GM23338 (cell line): ENCODE results near the gene TEX10. TPM values are rescaled to one million over a fixed set of nuclear protein-coding genes. Genes with fewer than 3 reads are reported as not detected.

ENCODE experiments used
- ATAC-seq: fragments of 200-7000 bp; cut with Tn5 transposase; 3 replicates; pipeline ENCODE4 v1.9.1; 2020
- DNase-seq: peaks from one replicate; pipeline ENCODE4 v3.0.0-alpha.2; 2015; ENCODE audit warnings: low spot score
- H2AFZ ChIP-seq: fragments of 200-600 bp; sonication (generic); 2 replicates; pipeline ENCODE4 v1.8.0; 2016; ENCODE audit warnings: antibody characterized with exemption, mild to moderate bottlenecking, moderate library complexity
- H3F3A ChIP-seq: fragments of 200-600 bp; sonication (generic); replicated peaks from 2 replicates; pipeline ENCODE4 v1.8.0; 2017; ENCODE audit warnings: antibody characterized with exemption, mixed run types, low read depth
- H3K27ac ChIP-seq: fragments of 200-600 bp; sonication (generic); 2 replicates; pipeline ENCODE4 v1.6.1; 2016; ENCODE audit warnings: low read depth
- H3K27me3 ChIP-seq: fragments of 200-600 bp; sonication (generic); 2 replicates; pipeline ENCODE4 v1.8.0; 2016; ENCODE audit warnings: mild to moderate bottlenecking, mixed run types, moderate library complexity; ENCODE audit not compliant: insufficient read depth
- H3K36me3 ChIP-seq: fragments of 200-600 bp; sonication (generic); 2 replicates; pipeline ENCODE4 v1.8.0; 2016; ENCODE audit warnings: mild to moderate bottlenecking; ENCODE audit not compliant: insufficient read depth
- H3K4me1 ChIP-seq: fragments of 200-600 bp; sonication (generic); 2 replicates; pipeline ENCODE4 v1.8.0; 2016; ENCODE audit warnings: mild to moderate bottlenecking, moderate library complexity; ENCODE audit not compliant: insufficient read depth
- H3K4me2 ChIP-seq: fragments of 200-600 bp; sonication (generic); 2 replicates; pipeline ENCODE4 v1.7.1; 2017; ENCODE audit warnings: mixed run types
- H3K4me3 ChIP-seq: fragments of 200-600 bp; sonication (generic); 2 replicates; pipeline ENCODE4 v1.6.1; 2016; ENCODE audit warnings: mixed run types
- H3K79me2 ChIP-seq: fragments of 200-600 bp; sonication (generic); replicated peaks from 2 replicates; pipeline ENCODE4 v1.8.0; 2017; ENCODE audit warnings: mild to moderate bottlenecking; ENCODE audit not compliant: insufficient read depth
- H3K9me2 ChIP-seq: fragments of 200-600 bp; sonication (generic); 2 replicates; pipeline ENCODE4 v1.8.0; 2017; ENCODE audit not compliant: insufficient read depth
- H4K20me1 ChIP-seq: fragments of 200-600 bp; sonication (generic); replicated peaks from 2 replicates; pipeline ENCODE4 v1.8.0; 2017; ENCODE audit warnings: mild to moderate bottlenecking; ENCODE audit not compliant: insufficient read depth
- H3K27ac Mint-ChIP-seq: 2 replicates; pipeline ENCODE4 v1.8.0; 2020; ENCODE audit warnings: inconsistent platforms, mild to moderate bottlenecking, moderate library complexity, mixed read lengths
- H3K27me3 Mint-ChIP-seq: 3 replicates; pipeline ENCODE4 v1.8.0; 2022; ENCODE audit warnings: low read depth, mild to moderate bottlenecking, moderate library complexity, mixed read lengths, inconsistent platforms; ENCODE audit not compliant: insufficient read depth, poor library complexity
- H3K36me3 Mint-ChIP-seq: 3 replicates; pipeline ENCODE4 v1.8.0; 2021; ENCODE audit warnings: low read depth, mild to moderate bottlenecking, inconsistent platforms, moderate library complexity, mixed read lengths
- H3K4me1 Mint-ChIP-seq: 3 replicates; pipeline ENCODE4 v1.8.0; 2020; ENCODE audit warnings: mild to moderate bottlenecking, inconsistent platforms, mixed read lengths
- H3K4me3 Mint-ChIP-seq: 3 replicates; pipeline ENCODE4 v1.8.0; 2021; ENCODE audit warnings: moderate library complexity, mild to moderate bottlenecking, inconsistent platforms, mixed read lengths
- H3K9me3 Mint-ChIP-seq: 3 replicates; pipeline ENCODE4 v1.8.0; 2020; ENCODE audit warnings: moderate library complexity, mild to moderate bottlenecking, inconsistent platforms, mixed read lengths
- CREB1 ChIP-seq: fragments of 250-450 bp; sonication (Bioruptor Pico); IDR thresholded peaks from 2 replicates; pipeline ENCODE4 v1.5.0; 2020; ENCODE audit warnings: low read depth, mild to moderate bottlenecking, moderate library complexity
- CTCF ChIP-seq, 2 experiments: fragments of 200-600 bp in 1 of 2; sonication (generic) in 1 of 2; conservative IDR thresholded peaks; 2 replicates each; pipeline versions ENCODE4 v1.5.1 to v1.6.1; 2016 to 2017; ENCODE audit warnings: antibody characterized with exemption in 2 of 2, low read depth in 2 of 2, mild to moderate bottlenecking in 2 of 2, moderate library complexity in 1 of 2
- EZH2 ChIP-seq: fragments of 200-600 bp; sonication (generic); IDR thresholded peaks from one replicate; pipeline ENCODE4 v1.8.0; 2017; ENCODE audit warnings: antibody characterized with exemption, mild to moderate bottlenecking, low read depth; ENCODE audit not compliant: unreplicated experiment
- EZH2phosphoT487 ChIP-seq: fragments of 200-600 bp; sonication (generic); IDR thresholded peaks from one replicate; pipeline ENCODE4 v1.8.1; 2018; ENCODE audit warnings: antibody characterized with exemption; ENCODE audit not compliant: unreplicated experiment
- JUNB ChIP-seq: IDR thresholded peaks from one replicate; pipeline ENCODE4 v1.6.1; 2016; ENCODE audit warnings: antibody characterized with exemption; ENCODE audit not compliant: unreplicated experiment
- NANOG ChIP-seq: IDR thresholded peaks from 2 replicates; pipeline ENCODE4 v1.6.1; 2016; ENCODE audit warnings: antibody characterized with exemption, borderline replicate concordance
- POLR2AphosphoS5 ChIP-seq: IDR thresholded peaks from 2 replicates; pipeline ENCODE4 v1.6.1; 2016; ENCODE audit warnings: antibody characterized with exemption, low read depth
- REST ChIP-seq: IDR thresholded peaks from one replicate; pipeline ENCODE4 v1.6.1; 2018; ENCODE audit warnings: antibody characterized with exemption; ENCODE audit not compliant: unreplicated experiment
- STAT1 ChIP-seq: IDR thresholded peaks from one replicate; pipeline ENCODE4 v1.6.1; 2016; ENCODE audit warnings: antibody characterized with exemption; ENCODE audit not compliant: unreplicated experiment
- ZNF114 ChIP-seq: fragments of 250-450 bp; sonication (Bioruptor Pico); IDR thresholded peaks from 2 replicates; pipeline ENCODE4 v1.5.0; 2020; ENCODE audit warnings: mild to moderate bottlenecking, moderate library complexity
- ZNF331 ChIP-seq: fragments of 250-450 bp; sonication (Bioruptor Pico); IDR thresholded peaks from 2 replicates; pipeline ENCODE4 v1.5.0; 2020; ENCODE audit warnings: low read depth, mild to moderate bottlenecking, moderate library complexity
- ZNF462 ChIP-seq: fragments of 250-450 bp; sonication (Bioruptor Pico); IDR thresholded peaks from 2 replicates; pipeline ENCODE4 v1.5.0; 2020; ENCODE audit warnings: mild to moderate bottlenecking, moderate library complexity
- polyA plus RNA-seq: library from polyadenylated mRNA; unstranded; fragments of >200 nt; fragmentation: Nextera tagmentation; extraction: Ambion mirVana; gene quantifications from 2 replicates; pipeline ENCODE4 v1.2.1, GENCODE V29; 2016
- total RNA-seq: library from RNA; depleted of rRNA; stranded (reverse); fragments of >200 nt; shearing (Covaris generic); gene quantifications from 2 replicates; pipeline ENCODE4 v1.2.3, GENCODE V29; 2014
- TF ChIP-seq, protein P1 (sequence below): IDR thresholded peaks from 2 replicates; pipeline ENCODE4 v1.6.1; 2016; ENCODE audit warnings: antibody characterized with exemption

TEX10 gene
- total and polyA plus RNA-seq, 2 experiments from 2014 or later, result 35.0 to 102 TPM

DNA sequence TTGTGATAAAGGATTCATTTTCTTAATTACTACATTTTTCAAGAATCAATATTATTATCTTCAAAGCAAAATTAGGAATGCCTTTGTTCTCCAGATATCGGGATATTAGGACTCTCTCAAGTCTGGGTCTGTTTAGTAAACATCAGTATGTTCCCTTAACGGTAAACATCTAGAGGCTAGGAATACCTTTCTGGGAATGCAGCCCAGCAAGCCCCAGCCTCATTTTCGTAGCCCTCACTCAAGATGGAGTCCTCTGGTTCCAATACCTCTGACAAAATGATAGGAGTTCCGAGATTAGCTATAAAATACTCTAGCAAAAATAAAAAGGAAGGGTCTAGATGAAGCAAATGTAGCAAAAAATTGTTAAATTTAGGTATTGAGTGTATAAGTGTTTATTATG lies 84.5 kb downstream of the TEX10 start:
- DNase-seq (peak; percentile 18), ATAC-seq (no peak)
- no peaks in the 10 kb centered on the region for H3K36me3 ChIP-seq
- no peak overlapping the region for H3K27ac ChIP-seq
- Mint-ChIP-seq H3K9me3 (no peaks in the 10 kb centered on the region), H3K4me1 (peaks cover 7% of the 10 kb centered on the region; the same call in 2 of the 3 replicates), H3K4me3 (no peak overlapping the region), H3K27ac (no peak overlapping the region), H3K36me3 (peaks cover 10% of the 10 kb centered on the region; the same call in 2 of the 3 replicates), H3K27me3 (no peaks in the 10 kb centered on the region)
- no peak overlapping the region for H3K4me3 ChIP-seq
- no peak overlapping the region for H3K4me2 ChIP-seq
- no peaks in the 10 kb centered on the region; the same call in 1 of the 2 replicates for H3K4me1 ChIP-seq
- no peak overlapping the region for H2AFZ ChIP-seq
- H3F3A ChIP-seq, result no peaks in the 10 kb centered on the region
- no peaks in the 10 kb centered on the region for H3K27me3 ChIP-seq
- no peaks in the 10 kb centered on the region for H3K9me2 ChIP-seq
- TF ChIP-seq POLR2AphosphoS5 (no peak), NANOG (no peak), STAT1 (no peak), EZH2phosphoT487 (no peak), CREB1 (CRISPR knock-in tag) (no peak), ZNF331 (CRISPR knock-in tag) (no peak), JUNB (no peak), ZNF114 (CRISPR knock-in tag) (no peak), EZH2 (no peak), CTCF (conservative IDR thresholded peaks at IDR 0.05; ENCODE audit: low read depth in 2 of 2) (no peak), ZNF462 (CRISPR knock-in tag) (no peak), REST (no peak)
- TF ChIP-seq, protein P1, sequence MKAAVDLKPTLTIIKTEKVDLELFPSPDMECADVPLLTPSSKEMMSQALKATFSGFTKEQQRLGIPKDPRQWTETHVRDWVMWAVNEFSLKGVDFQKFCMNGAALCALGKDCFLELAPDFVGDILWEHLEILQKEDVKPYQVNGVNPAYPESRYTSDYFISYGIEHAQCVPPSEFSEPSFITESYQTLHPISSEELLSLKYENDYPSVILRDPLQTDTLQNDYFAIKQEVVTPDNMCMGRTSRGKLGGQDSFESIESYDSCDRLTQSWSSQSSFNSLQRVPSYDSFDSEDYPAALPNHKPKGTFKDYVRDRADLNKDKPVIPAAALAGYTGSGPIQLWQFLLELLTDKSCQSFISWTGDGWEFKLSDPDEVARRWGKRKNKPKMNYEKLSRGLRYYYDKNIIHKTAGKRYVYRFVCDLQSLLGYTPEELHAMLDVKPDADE, result no peak
- H3K79me2 ChIP-seq, result no peaks in the 10 kb centered on the region
- H4K20me1 ChIP-seq, result no peaks in the 10 kb centered on the region
